ENCODE data around the gene PRDM16.

PRDM16 gene

GRCh38 chr1:3125078-3125477 is 56.1 kb downstream of the PRDM16 start:
- Histone ChIP-seq H3K79me2 (ENCODE audit: insufficient read depth, low read length) (no peaks in the 10 kb centered on the region), H3K4me1 (ENCODE audit: insufficient read depth, low read length, severe bottlenecking) (no peaks in the 10 kb centered on the region), H2AFZ (ENCODE audit: low read length) (no peak overlapping the region), H3K27me3 (ENCODE audit: insufficient read depth, low read length) (no peaks in the 10 kb centered on the region; the same call in 1 of the 2 replicates), H3K9me2 (ENCODE audit: low read depth, low read length) (no peaks in the 10 kb centered on the region), H3K9ac (ENCODE audit: low read length) (no peak overlapping the region), H3K4me3 (ENCODE audit: low read depth, low read length, poor library complexity, severe bottlenecking) (no peak overlapping the region), H3F3A (ENCODE audit: insufficient read depth, low read length) (no peaks in the 10 kb centered on the region), H3K27ac (ENCODE audit: low read depth, low read length, poor library complexity, severe bottlenecking) (no peak overlapping the region), H4K20me1 (ENCODE audit: insufficient read depth, low read length) (no peaks in the 10 kb centered on the region), H3K36me3 (ENCODE audit: insufficient read depth, low read length) (no peaks in the 10 kb centered on the region), H3K9me3 (ENCODE audit: low read length) (no peaks in the 10 kb centered on the region), H3K4me2 (ENCODE audit: low read length) (no peak overlapping the region)
- no peak for TF ChIP-seq EZH2 (IDR thresholded peaks at IDR 0.05; ENCODE audit: borderline replicate concordance, low read length)
- TF ChIP-seq, protein P1, sequence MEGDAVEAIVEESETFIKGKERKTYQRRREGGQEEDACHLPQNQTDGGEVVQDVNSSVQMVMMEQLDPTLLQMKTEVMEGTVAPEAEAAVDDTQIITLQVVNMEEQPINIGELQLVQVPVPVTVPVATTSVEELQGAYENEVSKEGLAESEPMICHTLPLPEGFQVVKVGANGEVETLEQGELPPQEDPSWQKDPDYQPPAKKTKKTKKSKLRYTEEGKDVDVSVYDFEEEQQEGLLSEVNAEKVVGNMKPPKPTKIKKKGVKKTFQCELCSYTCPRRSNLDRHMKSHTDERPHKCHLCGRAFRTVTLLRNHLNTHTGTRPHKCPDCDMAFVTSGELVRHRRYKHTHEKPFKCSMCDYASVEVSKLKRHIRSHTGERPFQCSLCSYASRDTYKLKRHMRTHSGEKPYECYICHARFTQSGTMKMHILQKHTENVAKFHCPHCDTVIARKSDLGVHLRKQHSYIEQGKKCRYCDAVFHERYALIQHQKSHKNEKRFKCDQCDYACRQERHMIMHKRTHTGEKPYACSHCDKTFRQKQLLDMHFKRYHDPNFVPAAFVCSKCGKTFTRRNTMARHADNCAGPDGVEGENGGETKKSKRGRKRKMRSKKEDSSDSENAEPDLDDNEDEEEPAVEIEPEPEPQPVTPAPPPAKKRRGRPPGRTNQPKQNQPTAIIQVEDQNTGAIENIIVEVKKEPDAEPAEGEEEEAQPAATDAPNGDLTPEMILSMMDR (IDR thresholded peaks at IDR 0.05; ENCODE audit: low read length) = no peak

DNA sequence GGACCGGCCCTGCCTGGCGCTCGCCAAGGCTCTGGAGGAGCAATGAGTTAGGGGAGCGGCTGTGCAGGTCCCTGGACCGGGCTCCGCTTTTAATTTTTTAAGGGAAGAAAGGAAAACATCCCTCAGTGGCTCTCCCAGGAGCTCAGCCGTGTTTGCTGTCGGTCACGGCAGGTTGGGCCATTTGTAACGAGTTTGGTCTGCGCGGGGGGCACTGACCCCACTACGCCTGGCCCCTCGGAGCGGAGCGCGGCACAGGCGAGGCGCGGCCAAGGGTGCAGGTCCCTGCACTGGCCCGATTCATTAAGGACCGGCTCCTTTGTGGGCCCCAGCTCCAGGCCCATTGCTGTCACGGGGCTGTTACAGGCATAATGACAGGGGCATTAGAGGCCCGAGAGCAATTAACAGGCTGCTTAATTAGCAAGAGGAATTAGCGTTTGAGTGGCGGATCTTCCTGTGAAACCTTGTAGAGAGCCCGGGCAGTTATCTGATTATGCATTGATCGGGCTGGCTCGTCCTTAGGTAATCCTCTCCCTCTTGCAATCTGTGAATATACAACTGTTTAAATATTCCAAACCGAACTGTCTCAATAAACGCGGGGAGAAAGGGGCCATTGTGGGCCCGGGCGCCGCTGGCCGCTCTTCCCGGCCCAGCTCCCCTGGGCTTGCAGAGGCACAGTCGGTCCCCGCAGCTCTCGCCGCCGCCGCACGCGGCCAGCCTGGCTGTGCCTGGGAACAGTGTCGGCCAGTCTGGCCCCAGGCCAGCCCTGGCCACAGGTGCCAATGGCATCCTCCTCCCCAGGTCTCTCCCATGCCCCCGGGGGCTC is 56.8 kb downstream of the PRDM16 start:
- Histone ChIP-seq H4K20me1 (ENCODE audit: insufficient read depth, low read length) (no peaks in the 10 kb centered on the region), H3F3A (ENCODE audit: insufficient read depth, low read length) (no peaks in the 10 kb centered on the region), H3K4me1 (ENCODE audit: insufficient read depth, low read length, severe bottlenecking) (no peaks in the 10 kb centered on the region), H3K27me3 (ENCODE audit: insufficient read depth, low read length) (no peaks in the 10 kb centered on the region; the same call in 1 of the 2 replicates), H3K27ac (ENCODE audit: low read depth, low read length, poor library complexity, severe bottlenecking) (no peak overlapping the region), H3K4me3 (ENCODE audit: low read depth, low read length, poor library complexity, severe bottlenecking) (no peak overlapping the region), H3K4me2 (ENCODE audit: low read length) (no peak overlapping the region), H3K36me3 (ENCODE audit: insufficient read depth, low read length) (no peaks in the 10 kb centered on the region), H3K9me2 (ENCODE audit: low read depth, low read length) (no peaks in the 10 kb centered on the region), H2AFZ (ENCODE audit: low read length) (no peak overlapping the region), H3K79me2 (ENCODE audit: insufficient read depth, low read length) (no peaks in the 10 kb centered on the region), H3K9me3 (ENCODE audit: low read length) (no peaks in the 10 kb centered on the region), H3K9ac (ENCODE audit: low read length) (no peak overlapping the region)
- TF ChIP-seq, protein P1 (IDR thresholded peaks at IDR 0.05; ENCODE audit: low read length) = no peak
- no peak for TF ChIP-seq EZH2 (IDR thresholded peaks at IDR 0.05; ENCODE audit: borderline replicate concordance, low read length)

GRCh38 chr1:3126756-3127678 is 58.0 kb downstream of the PRDM16 start:
- no peak overlapping the region for H3K4me3 ChIP-seq (ENCODE audit: low read depth, low read length, poor library complexity, severe bottlenecking)
- H3K9me3 ChIP-seq (ENCODE audit: low read length) = no peaks in the 10 kb centered on the region
- no peak overlapping the region for H3K27ac ChIP-seq (ENCODE audit: low read depth, low read length, poor library complexity, severe bottlenecking)
- no peak overlapping the region for H3K9ac ChIP-seq (ENCODE audit: low read length)
- H3K9me2 ChIP-seq (ENCODE audit: low read depth, low read length) = no peaks in the 10 kb centered on the region
- no peaks in the 10 kb centered on the region for H3F3A ChIP-seq (ENCODE audit: insufficient read depth, low read length)
- TF ChIP-seq, protein P1 (IDR thresholded peaks at IDR 0.05; ENCODE audit: low read length) = no peak
- no peak for TF ChIP-seq EZH2 (IDR thresholded peaks at IDR 0.05; ENCODE audit: borderline replicate concordance, low read length)
- no peak overlapping the region for H2AFZ ChIP-seq (ENCODE audit: low read length)
- no peak overlapping the region for H3K4me2 ChIP-seq (ENCODE audit: low read length)
- no peaks in the 10 kb centered on the region for H3K79me2 ChIP-seq (ENCODE audit: insufficient read depth, low read length)
- H3K36me3 ChIP-seq (ENCODE audit: insufficient read depth, low read length) = no peaks in the 10 kb centered on the region
- H3K27me3 ChIP-seq (ENCODE audit: insufficient read depth, low read length) = no peaks in the 10 kb centered on the region; the same call in 1 of the 2 replicates
- H4K20me1 ChIP-seq (ENCODE audit: insufficient read depth, low read length) = no peaks in the 10 kb centered on the region
- H3K4me1 ChIP-seq (ENCODE audit: insufficient read depth, low read length, severe bottlenecking) = no peaks in the 10 kb centered on the region

Measured in OCI-LY1 (cell line).